GM18909 (cell line): ENCODE results near the gene UGT1A9.

Source experiments
- ATAC-seq: cut with Tn5 transposase; IDR thresholded peaks from one replicate; pipeline ENCODE4 v1.9.1; 2021; ENCODE audit warnings: mild to moderate bottlenecking; ENCODE audit not compliant: unreplicated experiment, poor library complexity

Gene UGT1A9

GRCh38 chr2:233813236-233814055, 141.7 kb downstream of the UGT1A9 start:
- ATAC-seq: no peak

GRCh38 chr2:233814056-233814835, 142.5 kb downstream of the UGT1A9 start:
- no peak for ATAC-seq

GRCh38 chr2:233815861-233816260, 144.2 kb downstream of the UGT1A9 start:
- no peak for ATAC-seq

- ATAC-seq: no peak
Measured at GRCh38 chr2:233816334-233816733, 144.6 kb downstream of the UGT1A9 start.

GRCh38 chr2:233816771-233817170, 145.1 kb downstream of the UGT1A9 start:
- no peak for ATAC-seq

GRCh38 chr2:233817361-233817911, 145.7 kb downstream of the UGT1A9 start:
- ATAC-seq: no peak

GRCh38 chr2:233817995-233818638, 146.4 kb downstream of the UGT1A9 start:
- ATAC-seq: no peak

GRCh38 chr2:233818639-233819621, 147.2 kb downstream of the UGT1A9 start:
- no peak for ATAC-seq

- ATAC-seq: no peak
Measured at GRCh38 chr2:233819884-233820773, 148.4 kb downstream of the UGT1A9 start.

GRCh38 chr2:233820774-233821105, 149.0 kb downstream of the UGT1A9 start:
- no peak for ATAC-seq

GRCh38 chr2:233821196-233821595, 149.5 kb downstream of the UGT1A9 start:
- no peak for ATAC-seq

- ATAC-seq: no peak
Measured at GRCh38 chr2:233821709-233822100, 150.0 kb downstream of the UGT1A9 start.

GRCh38 chr2:233822101-233822771, 150.5 kb downstream of the UGT1A9 start:
- no peak for ATAC-seq
